HG03064 (cell line): ENCODE results near the gene ZNF608.

Experiments
- ATAC-seq: cut with Tn5 transposase; IDR thresholded peaks from one replicate; pipeline ENCODE4 v1.9.1; 2021; ENCODE audit warnings: low read depth; ENCODE audit not compliant: unreplicated experiment

ZNF608 gene

DNA sequence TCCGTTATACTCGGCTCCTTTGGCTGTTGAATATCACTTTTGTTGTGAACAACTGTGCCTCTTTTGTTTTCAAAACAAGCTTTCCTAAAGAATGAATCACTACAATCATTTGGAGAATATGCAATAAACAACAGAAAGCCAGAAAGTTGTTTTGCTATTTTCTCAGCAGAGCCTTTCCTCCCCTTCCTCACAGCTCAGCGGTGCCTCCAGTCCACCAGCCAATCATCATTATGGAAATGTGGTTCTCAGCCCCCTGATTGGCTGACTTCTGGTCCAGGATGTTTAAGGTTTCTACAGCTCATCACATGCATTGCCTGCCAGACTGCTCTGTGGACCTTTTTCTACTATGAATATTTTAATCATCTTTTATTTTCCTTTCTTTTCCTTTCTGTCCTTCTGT is 9.1 kb upstream of the ZNF608 start:
- no peak for ATAC-seq

GRCh38 chr5:124755041-124755440 is 8.6 kb upstream of the ZNF608 start:
- no peak for ATAC-seq

GRCh38 chr5:124754206-124754927 is 7.9 kb upstream of the ZNF608 start:
- no peak for ATAC-seq

DNA sequence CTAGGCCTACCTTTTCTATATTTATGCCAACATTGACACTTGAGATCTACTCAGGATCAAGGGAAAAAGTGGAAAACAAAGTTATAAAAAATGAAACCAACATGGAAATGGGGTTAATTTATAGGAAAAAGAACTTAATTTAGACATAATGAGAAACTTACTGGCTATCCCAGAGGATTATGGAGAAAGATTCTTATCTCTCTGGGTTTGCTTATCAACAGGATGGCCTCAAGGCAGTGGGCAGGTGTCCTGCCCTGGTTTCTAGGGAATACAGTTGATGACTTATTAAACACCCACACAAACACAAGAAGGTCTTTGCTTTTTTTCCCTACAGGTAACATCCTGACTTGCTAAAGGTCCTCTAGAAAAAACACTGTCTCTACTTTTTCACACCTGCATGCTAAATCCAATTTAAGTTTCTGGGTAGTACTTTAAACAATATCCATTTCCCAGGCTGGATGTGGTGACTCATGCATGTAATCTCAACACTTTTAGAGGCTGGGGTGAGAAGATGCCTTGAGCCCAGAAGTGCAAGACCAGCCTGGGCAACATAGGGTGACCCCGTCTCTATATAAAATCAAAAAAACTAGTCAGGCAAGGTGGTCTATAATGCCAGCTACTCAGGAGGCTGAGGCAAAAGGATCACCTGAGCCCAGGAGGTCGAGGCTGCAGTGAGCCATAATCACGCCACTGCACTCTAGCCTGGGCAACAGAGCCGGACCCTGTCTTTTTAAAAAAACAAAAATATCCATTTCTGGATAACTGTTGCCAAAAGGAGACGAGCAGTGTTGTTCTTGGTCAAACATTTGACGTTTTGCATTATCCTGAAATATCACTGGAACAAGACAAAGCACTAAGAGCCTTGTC is 6.6 kb upstream of the ZNF608 start:
- no peak for ATAC-seq

GRCh38 chr5:124751031-124751430 is 4.6 kb upstream of the ZNF608 start:
- ATAC-seq: no peak

GRCh38 chr5:124748687-124749594 is 2.5 kb upstream of the ZNF608 start:
- peak; percentile 70 for ATAC-seq

GRCh38 chr5:124747791-124748686 is 1.6 kb upstream of the ZNF608 start:
- ATAC-seq: peak; percentile 47

GRCh38 chr5:124746916-124747790 is 714 bp upstream of the ZNF608 start:
- peak; percentile 25 for ATAC-seq

DNA sequence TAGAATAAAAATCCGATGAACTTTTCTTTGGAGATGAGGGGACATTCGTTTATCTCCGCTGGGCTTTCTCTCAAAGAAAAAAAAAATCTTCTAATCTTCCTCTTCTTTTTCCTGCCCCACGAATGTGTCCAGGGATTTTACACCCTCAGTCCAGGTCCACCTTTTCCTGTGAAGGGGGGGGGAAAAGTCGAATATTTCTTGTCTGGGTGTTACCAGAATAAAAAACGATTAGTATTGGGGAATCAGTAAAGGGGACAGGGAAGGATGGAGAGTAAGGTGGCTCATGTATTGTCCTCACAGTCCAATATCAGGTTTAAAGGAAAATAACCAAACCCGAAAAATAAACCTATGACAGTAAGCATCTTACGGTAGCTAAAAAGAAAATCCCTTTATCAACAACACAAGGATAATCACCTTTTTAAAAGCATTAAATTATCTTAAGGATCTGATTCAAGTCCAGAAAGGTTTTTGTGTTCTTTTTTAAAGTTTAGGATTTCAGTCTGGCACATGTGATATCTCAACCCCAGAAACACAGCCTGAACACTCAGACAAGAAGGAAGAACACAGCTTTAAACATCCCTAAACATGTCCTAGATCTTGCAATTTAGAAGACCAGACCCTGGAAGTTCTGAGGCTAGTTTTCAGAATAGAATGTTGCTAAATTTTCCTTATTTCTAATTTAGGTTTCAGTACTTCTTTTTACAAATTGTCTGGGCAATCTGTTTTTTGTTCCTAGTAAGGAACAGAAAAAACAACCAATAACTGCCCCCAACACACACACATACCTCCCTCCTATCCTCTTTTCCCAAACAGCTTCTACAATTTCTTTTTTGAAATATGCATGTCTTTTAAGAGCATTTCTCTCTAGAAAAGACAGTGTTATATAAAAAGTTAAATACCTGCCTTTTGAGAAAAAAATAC is 1.2 kb downstream of the ZNF608 start:
- ATAC-seq: no peak

GRCh38 chr5:124744170-124744971 is 2.1 kb downstream of the ZNF608 start:
- ATAC-seq: no peak

- no peak for ATAC-seq
Observed at GRCh38 chr5:124743602-124744169, 2.8 kb downstream of the ZNF608 start.

DNA sequence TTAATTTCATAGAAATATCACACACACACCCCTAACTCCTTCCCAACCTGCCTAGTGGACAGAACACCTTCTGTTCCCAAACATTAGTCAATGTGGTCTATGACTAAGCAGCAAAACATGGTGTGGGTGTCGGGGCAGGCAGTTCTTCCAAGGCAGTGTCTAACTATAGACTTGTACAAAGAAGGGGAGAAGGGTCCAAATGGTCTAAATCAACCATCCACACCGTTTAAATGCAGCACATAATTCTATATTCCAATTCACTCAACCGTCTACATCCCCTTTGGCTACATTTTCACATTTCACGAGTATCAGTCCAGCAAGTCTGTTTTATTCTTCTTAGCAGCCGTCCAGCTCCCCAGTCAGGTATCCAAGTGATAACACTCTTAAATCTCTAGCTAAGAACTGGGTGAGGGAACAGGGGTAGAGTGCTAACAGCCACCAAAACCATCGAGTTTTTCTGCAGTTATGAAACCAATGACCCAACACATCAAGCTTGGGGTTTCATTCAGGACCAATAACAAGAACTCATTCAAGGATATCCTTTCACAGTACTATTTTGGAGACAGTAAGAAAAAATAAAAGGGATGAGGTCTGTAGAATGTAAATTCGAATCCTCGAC is 3.3 kb downstream of the ZNF608 start:
- no peak for ATAC-seq

DNA sequence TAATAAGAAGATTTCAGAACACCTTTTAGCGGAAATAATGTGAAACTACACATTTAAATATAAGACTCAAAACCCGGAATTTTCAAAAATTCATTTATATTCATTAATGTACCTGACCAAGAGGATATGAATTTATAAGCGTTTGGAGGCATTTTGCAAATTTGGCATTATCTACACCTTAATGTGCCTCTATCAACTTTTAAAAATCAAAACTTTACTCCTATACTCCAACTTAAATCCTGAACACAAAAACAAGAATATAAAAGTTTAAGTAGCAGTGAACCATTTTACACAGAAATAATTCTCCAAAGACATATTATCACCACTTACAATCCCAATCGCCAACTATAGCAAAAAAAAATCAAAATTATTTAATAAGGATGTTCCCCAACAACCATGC is 3.9 kb downstream of the ZNF608 start:
- no peak for ATAC-seq

DNA sequence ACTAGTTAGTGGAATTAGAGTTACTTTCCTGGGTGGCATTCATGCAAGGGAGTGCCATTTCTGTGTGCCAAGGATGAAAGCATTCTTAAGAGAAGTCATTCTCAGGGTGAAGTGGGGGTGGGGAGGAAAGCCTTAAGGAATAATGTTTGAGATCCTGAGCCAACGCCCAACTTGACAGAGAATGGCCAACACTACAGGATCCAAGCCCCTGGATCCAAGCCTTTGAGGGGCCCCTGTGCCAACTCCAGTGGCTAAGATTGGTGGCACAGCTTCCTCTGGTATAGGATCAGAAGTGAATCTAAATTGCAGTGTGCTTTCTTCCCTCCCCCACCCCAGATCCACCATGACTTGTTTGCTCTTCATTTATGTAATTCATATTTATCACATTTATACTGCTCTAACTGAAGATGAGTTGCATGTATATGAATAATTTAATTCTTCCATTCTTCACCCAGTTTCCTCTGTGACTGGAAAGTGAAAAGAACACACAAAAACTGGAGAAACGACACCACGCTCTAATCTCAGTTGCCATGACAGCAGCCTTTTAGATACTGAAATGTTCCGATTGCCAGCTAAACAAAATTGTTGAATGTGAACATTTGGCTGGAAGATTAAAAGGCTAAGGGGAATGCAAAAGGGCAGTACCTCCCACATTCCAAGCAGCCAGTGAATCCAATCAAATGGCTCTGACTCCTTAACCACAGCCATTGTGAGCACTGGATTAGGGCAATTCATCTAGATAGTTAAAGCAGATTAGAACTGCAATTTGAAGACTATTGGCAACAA is 4.5 kb downstream of the ZNF608 start:
- no peak for ATAC-seq

- no peak for ATAC-seq
Observed at GRCh38 chr5:124740991-124741583, 5.4 kb downstream of the ZNF608 start.
